Spleen (tissue), 7 donors: Measurements from ENCODE around the gene AKNA.

Experiments
- POLR2A ChIP-seq, 3 donors: fragments of 450-650 bp; IDR thresholded peaks; one replicate each; pipeline ENCODE4 v1.5.1; 2017; ENCODE audit warnings: antibody characterized with exemption in 3 of 3, mild to moderate bottlenecking in 1 of 3
- TF ChIP-seq, protein P1 (sequence below), 11 experiments: fragments of 200-600 bp in 7 of 11; fragments of 450-650 bp in 4 of 11; sonication (generic) in 4 of 11; IDR thresholded peaks in 8 of 11; conservative IDR thresholded peaks in 3 of 11; 1 replicate in 7 of 11; 2 replicates in 4 of 11; pipeline versions ENCODE4 v1.4.0 to v1.8.0; 2016 to 2021; ENCODE audit warnings: antibody characterized with exemption in 11 of 11, inconsistent platforms in 4 of 11, mild to moderate bottlenecking in 1 of 11
- donor health status: DM: no; HTN: no; CAD: no; lungs with moderate emphysema.
- donor health status: DM: no; HTN: no; CAD: no.
- donor health status: DM: no; HTN: no; CAD: no.

DNA sequence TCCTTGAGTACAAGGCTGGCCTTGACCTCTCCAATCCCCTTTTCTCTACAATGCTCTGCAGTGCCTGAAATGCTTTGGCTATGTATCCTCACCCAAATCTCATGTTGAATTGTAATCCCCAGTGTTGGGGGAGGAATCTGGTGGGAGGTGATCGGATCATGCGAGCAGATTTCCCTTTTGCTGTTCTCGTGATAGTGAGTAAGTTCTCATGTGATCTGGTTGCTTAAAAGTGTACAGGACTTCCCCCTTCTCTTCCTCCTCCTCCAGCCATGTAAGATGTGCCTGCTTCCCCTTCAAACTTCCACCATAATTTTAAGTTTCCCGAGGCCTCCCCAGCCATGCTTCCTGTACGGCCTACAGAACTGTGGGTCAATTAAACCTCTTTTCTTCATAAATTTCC is 28.5 kb upstream of the AKNA start:
- TF ChIP-seq, protein P1, sequence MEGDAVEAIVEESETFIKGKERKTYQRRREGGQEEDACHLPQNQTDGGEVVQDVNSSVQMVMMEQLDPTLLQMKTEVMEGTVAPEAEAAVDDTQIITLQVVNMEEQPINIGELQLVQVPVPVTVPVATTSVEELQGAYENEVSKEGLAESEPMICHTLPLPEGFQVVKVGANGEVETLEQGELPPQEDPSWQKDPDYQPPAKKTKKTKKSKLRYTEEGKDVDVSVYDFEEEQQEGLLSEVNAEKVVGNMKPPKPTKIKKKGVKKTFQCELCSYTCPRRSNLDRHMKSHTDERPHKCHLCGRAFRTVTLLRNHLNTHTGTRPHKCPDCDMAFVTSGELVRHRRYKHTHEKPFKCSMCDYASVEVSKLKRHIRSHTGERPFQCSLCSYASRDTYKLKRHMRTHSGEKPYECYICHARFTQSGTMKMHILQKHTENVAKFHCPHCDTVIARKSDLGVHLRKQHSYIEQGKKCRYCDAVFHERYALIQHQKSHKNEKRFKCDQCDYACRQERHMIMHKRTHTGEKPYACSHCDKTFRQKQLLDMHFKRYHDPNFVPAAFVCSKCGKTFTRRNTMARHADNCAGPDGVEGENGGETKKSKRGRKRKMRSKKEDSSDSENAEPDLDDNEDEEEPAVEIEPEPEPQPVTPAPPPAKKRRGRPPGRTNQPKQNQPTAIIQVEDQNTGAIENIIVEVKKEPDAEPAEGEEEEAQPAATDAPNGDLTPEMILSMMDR (IDR thresholded peaks at IDR 0.05 in 8 of 11, conservative IDR thresholded peaks at IDR 0.05 in 3 of 11) = no peak
- TF ChIP-seq POLR2A (IDR thresholded peaks at IDR 0.05) = no peak
